Astrocyte (in vitro differentiated cells and primary cell): ENCODE results near the gene CHMP3. TPM values are rescaled to one million over a fixed set of nuclear protein-coding genes. Genes with fewer than 3 reads are reported as not detected.
A peak's percentile ranks its signal among the peaks of the same experiment; 100 is the strongest.

Source experiments
- DNase-seq: peaks from one replicate; pipeline ENCODE4 v3.0.0-alpha.2; 2010; ENCODE audit warnings: low read depth
- FAIRE-seq: peaks from 2 replicates; lab custom pipeline; 2011; peaks lifted over from hg19 to GRCh38; lab: Jason Lieb, UNC
- H2AFZ ChIP-seq: 2 replicates; pipeline ENCODE4 v1.6.0; 2012; ENCODE audit warnings: low read depth, low read length, inconsistent platforms
- H3K27ac ChIP-seq: 2 replicates; pipeline ENCODE4 v1.5.1; 2011; ENCODE audit warnings: low read depth, low read length, inconsistent platforms
- H3K27me3 ChIP-seq: 2 replicates; pipeline ENCODE4 v1.6.0; 2011; ENCODE audit warnings: low read length, inconsistent platforms; ENCODE audit not compliant: insufficient read depth
- H3K36me3 ChIP-seq: 2 replicates; pipeline ENCODE4 v1.5.1; 2011; ENCODE audit warnings: low read length, inconsistent platforms; ENCODE audit not compliant: insufficient read depth
- H3K4me1 ChIP-seq: 2 replicates; pipeline ENCODE4 v1.5.1; 2011; ENCODE audit warnings: low read length, inconsistent platforms; ENCODE audit not compliant: insufficient read depth
- H3K4me2 ChIP-seq: 2 replicates; pipeline ENCODE4 v1.6.0; 2012; ENCODE audit warnings: low read length, inconsistent platforms
- H3K4me3 ChIP-seq: 2 replicates; pipeline ENCODE4 v1.5.1; 2011; ENCODE audit warnings: low read depth, mild to moderate bottlenecking, low read length, inconsistent platforms; ENCODE audit not compliant: insufficient read depth
- H3K79me2 ChIP-seq: 2 replicates; pipeline ENCODE4 v1.6.0; 2012; ENCODE audit warnings: mild to moderate bottlenecking, low read length, inconsistent platforms; ENCODE audit not compliant: insufficient read depth
- H3K9ac ChIP-seq: 2 replicates; pipeline ENCODE4 v1.6.0; 2012; ENCODE audit warnings: mild to moderate bottlenecking, low read length, inconsistent platforms
- H3K9me3 ChIP-seq: 2 replicates; pipeline ENCODE4 v1.5.1; 2012; ENCODE audit warnings: low read depth, mild to moderate bottlenecking, low read length, inconsistent platforms; ENCODE audit not compliant: insufficient read depth
- H4K20me1 ChIP-seq: 2 replicates; pipeline ENCODE4 v1.6.0; 2012; ENCODE audit warnings: low read length, inconsistent platforms; ENCODE audit not compliant: insufficient read depth
- H3K27ac Mint-ChIP-seq: one replicate; pipeline ENCODE4 v1.8.0; 2021; ENCODE audit warnings: mild to moderate bottlenecking, mixed read lengths; ENCODE audit not compliant: unreplicated experiment
- H3K27me3 Mint-ChIP-seq: one replicate; pipeline ENCODE4 v1.8.0; 2021; ENCODE audit warnings: low read depth, mixed read lengths; ENCODE audit not compliant: unreplicated experiment
- H3K36me3 Mint-ChIP-seq: one replicate; pipeline ENCODE4 v1.8.0; 2021; ENCODE audit warnings: low read depth, mixed read lengths; ENCODE audit not compliant: unreplicated experiment
- H3K4me1 Mint-ChIP-seq: one replicate; pipeline ENCODE4 v1.8.0; 2021; ENCODE audit warnings: low read depth, mixed read lengths; ENCODE audit not compliant: unreplicated experiment
- H3K4me3 Mint-ChIP-seq: one replicate; pipeline ENCODE4 v1.8.0; 2021; ENCODE audit warnings: mild to moderate bottlenecking, moderate library complexity, mixed read lengths; ENCODE audit not compliant: unreplicated experiment
- H3K9me3 Mint-ChIP-seq: one replicate; pipeline ENCODE4 v1.8.0; 2021; ENCODE audit warnings: mild to moderate bottlenecking, mixed read lengths; ENCODE audit not compliant: unreplicated experiment
- CTCF ChIP-seq: IDR thresholded peaks from 2 replicates; pipeline ENCODE4 v1.5.1; 2011; ENCODE audit warnings: low read depth, mild to moderate bottlenecking, inconsistent platforms, low read length, moderate library complexity; ENCODE audit not compliant: insufficient read depth
- EZH2 ChIP-seq: IDR thresholded peaks from 2 replicates; pipeline ENCODE4 v1.6.1; 2012; ENCODE audit warnings: mild to moderate bottlenecking, low read length, inconsistent platforms; ENCODE audit not compliant: insufficient read depth
- total RNA-seq: library from RNA; stranded (reverse); gene quantifications from 2 replicates; pipeline ENCODE4 v1.2.1, GENCODE V29; 2021

Gene CHMP3
- total RNA-seq, 1 donor from 2014 or later: 91.0 TPM

- TF ChIP-seq CTCF (no peak), EZH2 (no peak)
- Mint-ChIP-seq H3K4me3 (no peak overlapping the region), H3K4me1 (peaks cover 7% of the 10 kb centered on the region), H3K9me3 (no peaks in the 10 kb centered on the region), H3K36me3 (peaks cover 44% of the 10 kb centered on the region), H3K27me3 (no peaks in the 10 kb centered on the region), H3K27ac (no peak overlapping the region)
- no peaks in the 10 kb centered on the region for H3K4me1 ChIP-seq
- H3K4me3 ChIP-seq: no peak overlapping the region
- H3K9ac ChIP-seq: no peak overlapping the region
- H2AFZ ChIP-seq: no peak overlapping the region
- no peaks in the 10 kb centered on the region for H3K27me3 ChIP-seq
- H3K27ac ChIP-seq: no peak overlapping the region
- no peak overlapping the region for H3K4me2 ChIP-seq
- peaks cover 62% of the 10 kb centered on the region for H3K36me3 ChIP-seq
- peaks cover 8% of the 10 kb centered on the region for H4K20me1 ChIP-seq
- DNase-seq (peak; percentile 68), FAIRE-seq (no peak)
- peaks cover 3% of the 10 kb centered on the region for H3K79me2 ChIP-seq
- H3K9me3 ChIP-seq: no peaks in the 10 kb centered on the region
Observed at GRCh38 chr2:86491088-86491487, 72.2 kb downstream of the CHMP3 start.

GRCh38 chr2:86490245-86490644 lies 73.0 kb downstream of the CHMP3 start:
- H2AFZ ChIP-seq: no peak overlapping the region
- H3K9me3 ChIP-seq: no peaks in the 10 kb centered on the region
- Mint-ChIP-seq H3K36me3 (peaks cover 47% of the 10 kb centered on the region), H3K27ac (no peak overlapping the region), H3K9me3 (no peaks in the 10 kb centered on the region), H3K27me3 (no peaks in the 10 kb centered on the region), H3K4me1 (peaks cover 11% of the 10 kb centered on the region), H3K4me3 (no peak overlapping the region)
- no peak overlapping the region for H3K9ac ChIP-seq
- H3K4me3 ChIP-seq: no peak overlapping the region
- H3K36me3 ChIP-seq: peaks cover 70% of the 10 kb centered on the region
- H3K4me1 ChIP-seq: no peaks in the 10 kb centered on the region
- no peaks in the 10 kb centered on the region for H3K27me3 ChIP-seq
- TF ChIP-seq CTCF: no peak
- TF ChIP-seq EZH2: no peak
- H3K4me2 ChIP-seq: no peak overlapping the region
- FAIRE-seq: no peak
- peaks cover 8% of the 10 kb centered on the region for H4K20me1 ChIP-seq
- no peak overlapping the region for H3K27ac ChIP-seq
- no peak for DNase-seq
- no peaks in the 10 kb centered on the region for H3K79me2 ChIP-seq

- H3K4me1 Mint-ChIP-seq: peaks cover 16% of the 10 kb centered on the region
- H3K27ac ChIP-seq: no peak overlapping the region
- H3K27me3 Mint-ChIP-seq: no peaks in the 10 kb centered on the region
- no peak overlapping the region for H2AFZ ChIP-seq
- H3K9me3 ChIP-seq: no peaks in the 10 kb centered on the region
- FAIRE-seq (no peak), DNase-seq (no peak)
- H3K36me3 Mint-ChIP-seq: peaks cover 54% of the 10 kb centered on the region
- no peak for TF ChIP-seq EZH2
- TF ChIP-seq CTCF: no peak
- no peaks in the 10 kb centered on the region for H3K27me3 ChIP-seq
- H3K79me2 ChIP-seq: no peaks in the 10 kb centered on the region
- H4K20me1 ChIP-seq: peaks cover 8% of the 10 kb centered on the region
- no peaks in the 10 kb centered on the region for H3K4me1 ChIP-seq
- H3K9ac ChIP-seq: no peak overlapping the region
- no peaks in the 10 kb centered on the region for H3K9me3 Mint-ChIP-seq
- H3K4me2 ChIP-seq: no peak overlapping the region
- H3K27ac Mint-ChIP-seq: no peak overlapping the region
- H3K4me3 ChIP-seq: no peak overlapping the region
- H3K36me3 ChIP-seq: peaks cover 77% of the 10 kb centered on the region
- H3K4me3 Mint-ChIP-seq: no peak overlapping the region
Observed at GRCh38 chr2:86489542-86489941, 73.7 kb downstream of the CHMP3 start.
